ENCODE measurements around the gene OTOS.

OTOS gene

DNA sequence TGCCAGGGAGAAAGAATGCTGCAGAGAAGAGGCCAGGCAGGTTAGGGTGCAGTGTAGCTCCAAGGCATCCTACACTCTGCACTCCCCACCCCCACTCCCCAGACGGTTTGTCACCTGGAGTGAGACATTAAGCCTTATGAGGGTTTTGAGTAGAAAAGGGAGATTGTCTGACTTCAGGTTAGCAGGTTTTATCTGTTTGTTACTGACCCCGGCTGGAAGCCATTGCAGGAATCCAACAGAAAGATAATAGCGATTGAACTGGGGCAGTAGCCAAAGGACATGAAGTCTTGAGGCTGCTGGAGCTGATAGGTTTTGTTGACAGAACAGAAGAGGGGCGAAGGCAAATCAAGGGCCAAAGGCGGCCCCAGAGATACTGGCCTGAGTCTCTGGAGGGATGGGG, 51.2 kb downstream of the OTOS start:
- Histone ChIP-seq H3K9me3 (ENCODE audit: control insufficient read depth, insufficient read depth, low read length) (no peaks in the 10 kb centered on the region; the same call in 1 of the 2 replicates), H3K9me2 (replicated peaks; ENCODE audit: control insufficient read depth, low read length) (no peaks in the 10 kb centered on the region; the same call in 1 of the 2 replicates), H3K36me3 (ENCODE audit: control insufficient read depth, low read length) (no peaks in the 10 kb centered on the region), H3K27ac (ENCODE audit: low read depth, low read length) (no peak overlapping the region), H3K79me2 (ENCODE audit: control insufficient read depth, low read length) (no peaks in the 10 kb centered on the region), H3K4me3 (ENCODE audit: low read length) (no peak overlapping the region), H3K4me1 (ENCODE audit: control insufficient read depth, low read length) (no peaks in the 10 kb centered on the region), H3K4me2 (ENCODE audit: low read length) (no peak overlapping the region), H3F3A (ENCODE audit: control insufficient read depth, insufficient read depth) (no peaks in the 10 kb centered on the region), H3K27me3 (ENCODE audit: control insufficient read depth, low read length) (peaks cover under 1% of the 10 kb centered on the region; the same call in 1 of the 2 replicates), H4K20me1 (ENCODE audit: control insufficient read depth, insufficient read depth, low read depth, low read length) (no peaks in the 10 kb centered on the region)
- no peak for TF ChIP-seq EZH2phosphoT487 (IDR thresholded peaks at IDR 0.05; ENCODE audit: borderline replicate concordance, low read length)
- TF ChIP-seq, protein P1, sequence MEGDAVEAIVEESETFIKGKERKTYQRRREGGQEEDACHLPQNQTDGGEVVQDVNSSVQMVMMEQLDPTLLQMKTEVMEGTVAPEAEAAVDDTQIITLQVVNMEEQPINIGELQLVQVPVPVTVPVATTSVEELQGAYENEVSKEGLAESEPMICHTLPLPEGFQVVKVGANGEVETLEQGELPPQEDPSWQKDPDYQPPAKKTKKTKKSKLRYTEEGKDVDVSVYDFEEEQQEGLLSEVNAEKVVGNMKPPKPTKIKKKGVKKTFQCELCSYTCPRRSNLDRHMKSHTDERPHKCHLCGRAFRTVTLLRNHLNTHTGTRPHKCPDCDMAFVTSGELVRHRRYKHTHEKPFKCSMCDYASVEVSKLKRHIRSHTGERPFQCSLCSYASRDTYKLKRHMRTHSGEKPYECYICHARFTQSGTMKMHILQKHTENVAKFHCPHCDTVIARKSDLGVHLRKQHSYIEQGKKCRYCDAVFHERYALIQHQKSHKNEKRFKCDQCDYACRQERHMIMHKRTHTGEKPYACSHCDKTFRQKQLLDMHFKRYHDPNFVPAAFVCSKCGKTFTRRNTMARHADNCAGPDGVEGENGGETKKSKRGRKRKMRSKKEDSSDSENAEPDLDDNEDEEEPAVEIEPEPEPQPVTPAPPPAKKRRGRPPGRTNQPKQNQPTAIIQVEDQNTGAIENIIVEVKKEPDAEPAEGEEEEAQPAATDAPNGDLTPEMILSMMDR (IDR thresholded peaks at IDR 0.05; ENCODE audit: low read depth, low read length, poor library complexity, severe bottlenecking), result no peak
